HepG2 (cell line): Measurements from ENCODE around the gene LDLRAD2. TPM values are rescaled to one million over a fixed set of nuclear protein-coding genes. Genes with fewer than 3 reads are reported as not detected.

Experiments
- ATAC-seq: fragments of 200-7000 bp; cut with Tn5 transposase; 3 replicates; pipeline ENCODE4 v1.9.1; 2020; ENCODE audit warnings: mild to moderate bottlenecking, moderate library complexity
- BruUV-seq: library from RNA; stranded (reverse); fragments of 400-500 nt; replicated peaks from 2 replicates; lab custom pipeline; 2021; lab: Mats Ljungman, UMichigan
- CTCF ChIA-PET: fragments of 300-600 bp; formaldehyde crosslinking; extraction: SDS; loops from one replicate; lab custom pipeline; 2021; ENCODE audit warnings: low total read pairs, inconsistent platforms, low intra/inter-chr PET ratio; lab: Yijun Ruan, JAX
- POLR2A ChIA-PET: fragments of 350-600 bp; sonication (Branson Sonifier 250); formaldehyde crosslinking; loops from one replicate; lab custom pipeline; 2020; ENCODE audit warnings: antibody characterized with exemption, inconsistent platforms; lab: Yijun Ruan, JAX
- DNase-seq: peaks from one replicate; pipeline ENCODE4 v3.0.0-alpha.2; 2015; ENCODE audit warnings: low spot score
- FAIRE-seq: peaks from 3 replicates; lab custom pipeline; 2011; peaks lifted over from hg19 to GRCh38; lab: Jason Lieb, UNC
- H2AFZ ChIP-seq: one replicate; pipeline ENCODE4 v1.6.1; 2011; ENCODE audit warnings: low read length, inconsistent platforms
- H3K27ac ChIP-seq: fragments of 300-600 bp; 3 replicates; pipeline ENCODE4 v1.8.0; 2011; ENCODE audit warnings: mixed run types, mild to moderate bottlenecking, mixed read lengths, low read length, inconsistent platforms; ENCODE audit not compliant: insufficient read depth; ENCODE audit errors: extremely low read length
- H3K27me3 ChIP-seq, 2 experiments: fragments of 200-600 bp in 1 of 2; 2 replicates in 1 of 2; 3 replicates in 1 of 2; pipeline versions ENCODE4 v1.6.0 to v1.8.0; 2011; ENCODE audit warnings: low read length in 2 of 2, mild to moderate bottlenecking in 2 of 2, moderate library complexity in 2 of 2, inconsistent platforms in 1 of 2; ENCODE audit not compliant: insufficient read depth in 2 of 2, control insufficient read depth in 1 of 2
- H3K36me3 ChIP-seq, 2 experiments: fragments of 200-600 bp in 1 of 2; replicated peaks in 1 of 2; 2 replicates in 1 of 2; 3 replicates in 1 of 2; pipeline versions ENCODE4 v1.5.1 to v1.8.0; 2011; ENCODE audit warnings: low read length in 2 of 2, inconsistent platforms in 1 of 2; ENCODE audit not compliant: insufficient read depth in 2 of 2, control insufficient read depth in 1 of 2
- H3K4me1 ChIP-seq: 2 replicates; pipeline ENCODE4 v1.5.1; 2012; ENCODE audit warnings: low read length, inconsistent platforms; ENCODE audit not compliant: insufficient read depth
- H3K4me2 ChIP-seq: 2 replicates; pipeline ENCODE4 v1.6.0; 2011; ENCODE audit warnings: low read depth, low read length, inconsistent platforms
- H3K4me3 ChIP-seq, 3 experiments: fragments of 200-600 bp in 1 of 3; sonication (generic), shearing (Covaris generic) in 1 of 3; replicated peaks in 1 of 3; 2 replicates each; pipeline ENCODE4 v1.5.1; 2011 to 2016; ENCODE audit warnings: low read length in 3 of 3, inconsistent platforms in 2 of 3, low read depth in 2 of 3, mild to moderate bottlenecking in 2 of 3, control low read depth in 1 of 3, mixed read lengths in 1 of 3; ENCODE audit not compliant: insufficient read depth in 1 of 3
- H3K79me2 ChIP-seq: one replicate; pipeline ENCODE4 v1.6.1; 2011; ENCODE audit warnings: low read length, inconsistent platforms; ENCODE audit not compliant: insufficient read depth
- H3K9ac ChIP-seq: 2 replicates; pipeline ENCODE4 v1.6.0; 2011; ENCODE audit warnings: mild to moderate bottlenecking, low read depth, low read length, inconsistent platforms; ENCODE audit not compliant: insufficient read depth
- H3K9me3 ChIP-seq: 2 replicates; pipeline ENCODE4 v1.5.1; 2012; ENCODE audit warnings: mild to moderate bottlenecking, low read length
- H4K20me1 ChIP-seq: 2 replicates; pipeline ENCODE4 v1.6.0; 2011; ENCODE audit warnings: inconsistent platforms, mild to moderate bottlenecking, low read length, moderate library complexity; ENCODE audit not compliant: insufficient read depth
- CBFB ChIP-seq: sonication (generic); formaldehyde crosslinking; IDR thresholded peaks from 2 replicates; pipeline ENCODE4 v1.4.0; 2020; ENCODE audit warnings: missing genetic modification reagents
- CCDC6 ChIP-seq: sonication (generic); formaldehyde crosslinking; IDR thresholded peaks from 2 replicates; pipeline ENCODE4 v1.8.1; 2022; ENCODE audit warnings: mild to moderate bottlenecking, missing genetic modification reagents, moderate library complexity
- CTCF ChIP-seq: sonication (generic); formaldehyde crosslinking; IDR thresholded peaks from 2 replicates; pipeline ENCODE4 v1.5.0; 2020; ENCODE audit warnings: mild to moderate bottlenecking, missing genetic modification reagents, moderate library complexity
- FOXO4 ChIP-seq: sonication (generic); formaldehyde crosslinking; conservative IDR thresholded peaks from 2 replicates; pipeline ENCODE4 v1.8.1; 2023; ENCODE audit warnings: missing genetic modification reagents
- HNF1B ChIP-seq: sonication (generic); formaldehyde crosslinking; IDR thresholded peaks from 2 replicates; pipeline ENCODE4 v1.5.1; 2020; ENCODE audit warnings: mild to moderate bottlenecking, moderate library complexity, missing genetic modification reagents
- HNRNPUL1 ChIP-seq: fragments of 200-400 bp; formaldehyde crosslinking; IDR thresholded peaks from 2 replicates; pipeline ENCODE4 v1.6.1; 2017; ENCODE audit warnings: low read depth, mild to moderate bottlenecking, low read length, moderate library complexity
- MAFG ChIP-seq: sonication (generic); formaldehyde crosslinking; IDR thresholded peaks from 2 replicates; pipeline ENCODE4 v1.5.1; 2020; ENCODE audit warnings: mild to moderate bottlenecking, missing genetic modification reagents
- RBM39 ChIP-seq: fragments of 200-400 bp; formaldehyde crosslinking; IDR thresholded peaks from one replicate; pipeline ENCODE4 v1.6.1; 2018; ENCODE audit warnings: antibody characterized with exemption, mild to moderate bottlenecking, low read depth, low read length; ENCODE audit not compliant: poor library complexity, severe bottlenecking
- STAG1 ChIP-seq: sonication (generic); formaldehyde crosslinking; IDR thresholded peaks from 2 replicates; pipeline ENCODE4 v1.4.0; 2020; ENCODE audit warnings: missing genetic modification reagents
- TARDBP ChIP-seq: sonication (generic); formaldehyde crosslinking; IDR thresholded peaks from 2 replicates; pipeline ENCODE4 v1.8.0; 2022; ENCODE audit warnings: mild to moderate bottlenecking, missing genetic modification reagents
- TMF1 ChIP-seq: sonication (generic); formaldehyde crosslinking; IDR thresholded peaks from 2 replicates; pipeline ENCODE4 v1.8.1; 2022; ENCODE audit warnings: low read depth, missing genetic modification reagents
- ZBTB42 ChIP-seq: sonication (generic); formaldehyde crosslinking; IDR thresholded peaks from 2 replicates; pipeline ENCODE4 v1.5.0; 2020; ENCODE audit warnings: mild to moderate bottlenecking, missing genetic modification reagents
- ZBTB49 ChIP-seq: sonication (generic); formaldehyde crosslinking; IDR thresholded peaks from 2 replicates; pipeline ENCODE4 v1.4.0; 2020; ENCODE audit warnings: missing genetic modification reagents, borderline replicate concordance
- ZNF12 ChIP-seq: sonication (generic); formaldehyde crosslinking; IDR thresholded peaks from 2 replicates; pipeline ENCODE4 v1.5.0; 2020; ENCODE audit warnings: missing genetic modification reagents
- ZNF546 ChIP-seq: sonication (generic); formaldehyde crosslinking; conservative IDR thresholded peaks from 2 replicates; pipeline ENCODE4 v1.8.1; 2023; ENCODE audit warnings: mild to moderate bottlenecking, missing genetic modification reagents
- ZNF567 ChIP-seq: sonication (generic); formaldehyde crosslinking; IDR thresholded peaks from 2 replicates; pipeline ENCODE4 v1.8.1; 2023; ENCODE audit warnings: mild to moderate bottlenecking, missing genetic modification reagents, borderline replicate concordance
- ZSCAN22 ChIP-seq: sonication (generic); formaldehyde crosslinking; IDR thresholded peaks from 2 replicates; pipeline ENCODE4 v1.4.0; 2020; ENCODE audit warnings: mild to moderate bottlenecking, missing genetic modification reagents
- WGBS: methylation state at CpG from one replicate; pipeline ENCODE4 v1.1.6; 2017; ENCODE audit warnings: low lambda C conversion rate; 5-methylcytosine and 5-hydroxymethylcytosine counted together
- in situ Hi-C: cut with HindIII; loops from 2 replicates; pipeline ENCODE4 v1.10.0; 2017; ENCODE audit warnings: low pct_unique_long_range_greater_than_20kb; ENCODE audit not compliant: extremely low pct_ligation_motif_present
- intact Hi-C: fragments of 100-400 bp; cut with micrococcal nuclease; formaldehyde crosslinking; loops from one replicate; pipeline ENCODE4 v1.10.0; 2022; ENCODE audit not compliant: unreplicated experiment
- polyA plus RNA-seq, 8 experiments: library from polyadenylated mRNA; depleted of rRNA in 3 of 8; stranded (reverse) in 7 of 8; unstranded in 1 of 8; fragments of >200 nt; fragmentation: Illumina TruSeq in 4 of 8; extraction: Trizol in 4 of 8; gene quantifications; 2 replicates each; pipeline versions ENCODE4 v1.2.1 to v1.2.3, GENCODE V29; 2011 to 2016; ENCODE audit warnings: low read depth in 4 of 8, missing spikeins in 1 of 8, mixed read lengths in 1 of 8; ENCODE audit not compliant: insufficient read depth in 1 of 8
- total RNA-seq, 5 experiments: library from RNA; depleted of rRNA; stranded (reverse); fragments of >200 nt; fragmentation: Illumina TruSeq; extraction: Trizol; gene quantifications; 2 replicates each; pipeline ENCODE4 v1.2.3, GENCODE V29; 2016; ENCODE audit warnings: low read depth in 1 of 5

LDLRAD2 gene
- total and polyA plus RNA-seq, 2 of the 13 experiments (the other 11 are each of a cell fraction or from before 2014, with no cell fraction given): not detected

GRCh38 chr1:21834094-21834493 lies 22.0 kb downstream of the LDLRAD2 start:
- in situ Hi-C loops (no loop called here), intact Hi-C loops (no loop called here)
- no peak for FAIRE-seq
- Histone ChIP-seq H4K20me1 (no peaks in the 10 kb centered on the region), H3K27ac (no peak overlapping the region), H3K4me2 (no peak overlapping the region), H2AFZ (no peak overlapping the region), H3K4me3 (no peak overlapping the region), H3K9me3 (no peaks in the 10 kb centered on the region), H3K36me3 (peaks cover 29 to 42% of the 10 kb centered on the region in 2 experiments), H3K27me3 (no peaks in the 10 kb centered on the region), H3K9ac (no peak overlapping the region), H3K79me2 (no peaks in the 10 kb centered on the region), H3K4me1 (0 out of 2 replicates have a peak, but pooled peaks cover 8% of the 10 kb centered on the region)
- no peak for TF ChIP-seq ZBTB42 (CRISPR knock-in tag)
- no peak for TF ChIP-seq ZBTB49 (CRISPR knock-in tag)
- no peak for TF ChIP-seq RBM39
- no peak for TF ChIP-seq FOXO4 (CRISPR knock-in tag)
- 0 out of 2 replicates have a peak, but pooled peaks have one; percentile 42 for TF ChIP-seq ZSCAN22
- no peak for TF ChIP-seq CCDC6 (CRISPR knock-in tag)
- TF ChIP-seq ZNF567: peak; percentile 68; the same call in 1 of the 2 replicates
- TF ChIP-seq CBFB (CRISPR knock-in tag): no peak
- peak; percentile 55 for TF ChIP-seq STAG1 (CRISPR knock-in tag)
- TF ChIP-seq TMF1: no peak
- TF ChIP-seq CTCF (CRISPR knock-in tag): peak; percentile 16; the same call in 1 of the 2 replicates
- no peak for TF ChIP-seq HNF1B
- no peak for TF ChIP-seq HNRNPUL1
- TF ChIP-seq TARDBP (CRISPR knock-in tag): no peak
- TF ChIP-seq ZNF546 (CRISPR knock-in tag): no peak
- TF ChIP-seq ZNF12: no peak
- TF ChIP-seq MAFG (CRISPR knock-in tag): no peak
- ChIA-PET CTCF (no interaction called here), POLR2A (no interaction called here)
- peak; percentile 24 for DNase-seq
- no TSS peak for BruUV-seq
- peak; percentile 56 for ATAC-seq
- WGBS: 56% methylated on average over 1 of the region's 1 CpG
